Stimulated activated CD8-positive, alpha-beta memory T cell treated with anti-CD3 and anti-CD28 coated beads, Interleukin-7, amount 100 ng/mL, for 1 hour (primary cell): Measurements from ENCODE around the gene TGFBI.
"Not testable (repeated sequence)": the region's sequence is repeated elsewhere in the genome, so short reads cannot be mapped to it uniquely, and the experiment has no call there.

ENCODE experiments used
- DNase-seq, 2 donors: peaks; one replicate each; pipeline ENCODE4 v3.0.0-alpha.2; 2020; ENCODE audit warnings: low read depth in 2 of 2

TGFBI gene

GRCh38 chr5:136045026-136045425 is 16.2 kb downstream of the TGFBI start:
- DNase-seq: not testable (repeated sequence)

GRCh38 chr5:136046246-136046645 is 17.5 kb downstream of the TGFBI start:
- no peak for DNase-seq

GRCh38 chr5:136047858-136048257 is 19.1 kb downstream of the TGFBI start:
- DNase-seq: no peak

- no peak for DNase-seq
Observed at GRCh38 chr5:136048966-136049365, 20.2 kb downstream of the TGFBI start.

GRCh38 chr5:136051486-136052220 is 22.9 kb downstream of the TGFBI start:
- DNase-seq: no peak

- no peak for DNase-seq
Observed at GRCh38 chr5:136052692-136053335, 24.0 kb downstream of the TGFBI start.

- DNase-seq: no peak
Observed at GRCh38 chr5:136053336-136054141, 24.8 kb downstream of the TGFBI start.

GRCh38 chr5:136054142-136055019 is 25.6 kb downstream of the TGFBI start:
- DNase-seq: no peak

- no peak for DNase-seq
Observed at GRCh38 chr5:136055612-136056309, 27.0 kb downstream of the TGFBI start.

- no peak for DNase-seq
Observed at GRCh38 chr5:136056336-136056735, 27.5 kb downstream of the TGFBI start.

GRCh38 chr5:136056771-136057335 is 28.1 kb downstream of the TGFBI start:
- no peak for DNase-seq

- DNase-seq: no peak
Observed at GRCh38 chr5:136057401-136058038, 28.7 kb downstream of the TGFBI start.

- DNase-seq: no peak
Observed at GRCh38 chr5:136058039-136058971, 29.5 kb downstream of the TGFBI start.

- DNase-seq: no peak
Observed at GRCh38 chr5:136058972-136059354, 30.2 kb downstream of the TGFBI start.

- no peak for DNase-seq
Observed at GRCh38 chr5:136060963-136061362, 32.2 kb downstream of the TGFBI start.

- DNase-seq: no peak
Observed at GRCh38 chr5:136061630-136062365, 33.0 kb downstream of the TGFBI start.

GRCh38 chr5:136062366-136063274 is 33.8 kb downstream of the TGFBI start:
- DNase-seq: no peak
